ENCODE measurements around the gene LAX1.
"Not testable (repeated sequence)": the region's sequence is repeated elsewhere in the genome, so short reads cannot be mapped to it uniquely, and the experiment has no call there.

The LAX1 gene

DNA sequence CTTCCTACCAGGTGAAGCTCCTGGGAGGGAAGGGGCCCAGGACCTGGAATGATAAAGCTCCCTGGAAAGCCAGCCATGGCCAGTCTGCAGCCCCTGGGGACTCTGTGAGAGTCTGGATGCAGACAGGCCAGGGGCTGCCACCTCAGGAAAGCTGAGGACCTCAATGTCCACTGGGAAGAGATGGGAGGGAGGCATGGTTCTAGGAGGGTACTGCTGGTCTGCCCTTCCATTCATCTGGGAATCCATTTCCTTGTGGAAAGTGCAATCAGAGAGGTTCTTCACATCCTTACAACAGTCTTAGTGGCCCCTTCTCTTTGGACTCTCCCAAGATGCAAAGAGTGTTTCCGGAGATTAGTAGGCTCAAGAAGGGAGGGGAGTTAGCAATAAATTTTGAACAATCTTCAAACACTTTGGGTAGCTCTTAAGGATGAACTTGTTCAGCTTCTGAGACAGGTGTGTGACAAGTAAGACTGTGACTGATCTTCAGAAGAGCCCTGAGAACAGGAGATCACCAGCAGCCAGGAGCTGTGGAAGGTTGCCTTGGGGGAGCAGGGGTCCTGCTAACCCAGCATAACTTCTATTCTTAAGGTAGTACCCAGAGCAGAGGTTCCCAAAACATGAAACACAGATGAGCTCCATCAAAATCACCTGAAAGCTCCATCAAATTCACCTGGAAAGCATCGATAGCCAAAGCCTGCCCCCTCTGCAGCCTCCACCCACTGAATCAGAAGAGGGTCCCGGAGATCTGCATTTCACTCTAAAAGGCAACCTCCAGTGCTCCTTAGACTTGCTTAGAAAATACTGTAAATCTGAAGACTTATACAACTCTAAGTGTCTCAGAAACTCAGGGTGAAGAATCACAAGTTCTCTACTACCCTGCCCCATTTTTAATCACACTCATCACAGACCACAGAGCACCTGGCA lies 616 bp upstream of the LAX1 start:
- in situ Hi-C loops (cut with MboI; ENCODE audit: low sequenced_read_pairs) = no loop called here

DNA sequence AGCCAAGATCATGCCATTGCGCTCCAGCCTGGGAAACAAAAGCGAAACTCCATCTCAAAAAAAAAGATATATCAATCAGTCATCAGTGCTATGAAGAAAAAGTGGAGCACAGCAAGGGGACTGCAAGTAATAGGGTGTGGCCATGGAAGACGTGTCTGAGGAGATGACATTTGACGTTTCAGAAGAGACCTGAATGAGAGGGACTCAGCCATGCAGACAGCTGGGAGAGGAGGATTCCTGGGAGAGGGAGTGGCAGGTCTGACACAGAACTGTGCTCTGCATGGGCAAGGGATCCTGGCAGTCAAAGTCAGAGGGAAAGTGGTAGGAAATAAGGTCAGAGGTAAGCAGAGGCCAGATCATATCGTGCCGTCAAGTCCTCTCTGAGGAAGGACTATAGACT lies 3.3 kb downstream of the LAX1 start:
- in situ Hi-C loops (cut with MboI; ENCODE audit: low sequenced_read_pairs) = no loop called here

DNA sequence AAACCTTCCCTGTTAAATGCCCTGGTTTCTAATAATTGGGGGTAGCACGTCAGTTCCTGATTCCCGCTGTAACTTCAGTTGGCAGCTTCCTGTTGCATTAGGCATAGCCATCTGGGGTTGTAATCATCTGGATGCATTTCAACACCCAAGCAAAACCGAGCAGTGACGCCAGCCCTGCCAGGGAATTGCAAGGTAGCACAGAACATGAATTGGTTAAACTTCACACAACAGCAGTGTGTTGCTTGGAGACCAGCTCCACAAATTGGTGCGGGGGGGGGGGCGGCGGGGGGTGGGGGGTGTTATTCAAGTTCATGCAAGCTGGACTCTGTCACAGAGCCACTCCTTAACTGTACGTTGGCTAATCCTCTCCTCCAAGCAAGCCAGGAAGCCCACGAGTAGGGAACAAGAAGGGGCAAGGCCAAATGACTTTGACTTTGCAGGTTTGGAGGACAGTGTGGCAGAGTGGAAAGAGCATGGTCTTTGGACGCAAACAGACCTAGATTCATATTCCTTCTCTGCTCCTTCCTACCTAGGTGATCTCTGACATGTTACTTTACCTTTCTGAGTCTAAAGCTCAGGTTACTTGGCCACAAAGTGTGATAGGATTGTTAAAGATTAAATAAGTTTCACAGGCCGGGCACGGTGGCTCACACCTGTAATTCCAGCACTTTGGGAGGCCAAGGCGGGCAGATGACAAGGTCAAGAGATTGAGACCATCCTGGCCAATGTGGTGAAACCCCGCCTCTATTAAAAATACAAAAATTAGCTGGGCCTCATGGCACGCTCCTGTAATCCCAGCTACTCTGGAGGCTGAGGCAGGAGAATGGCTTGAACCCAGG lies 4.7 kb downstream of the LAX1 start:
- in situ Hi-C loops (cut with MboI; ENCODE audit: low sequenced_read_pairs) = no loop called here

DNA sequence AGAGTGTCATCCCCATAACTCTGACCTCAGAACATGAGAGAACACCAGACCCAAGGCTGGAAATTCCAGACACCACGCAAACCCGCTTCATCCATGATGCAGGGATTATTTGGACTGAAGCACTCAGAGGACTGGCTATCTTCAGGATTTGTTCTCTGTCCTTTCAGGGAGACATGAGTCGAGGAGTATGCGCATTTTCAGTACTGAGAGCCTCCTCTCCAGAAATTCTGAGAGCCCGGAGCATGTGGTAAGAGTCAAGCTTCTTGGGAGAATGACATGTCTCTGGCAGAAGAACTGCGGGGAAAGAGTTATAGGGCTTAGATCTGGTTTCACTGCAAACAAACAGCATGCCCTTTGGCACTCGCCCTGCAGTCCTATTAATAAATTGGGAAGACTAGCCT lies 6.9 kb downstream of the LAX1 start:
- in situ Hi-C loops (cut with MboI; ENCODE audit: low sequenced_read_pairs) = no loop called here

DNA sequence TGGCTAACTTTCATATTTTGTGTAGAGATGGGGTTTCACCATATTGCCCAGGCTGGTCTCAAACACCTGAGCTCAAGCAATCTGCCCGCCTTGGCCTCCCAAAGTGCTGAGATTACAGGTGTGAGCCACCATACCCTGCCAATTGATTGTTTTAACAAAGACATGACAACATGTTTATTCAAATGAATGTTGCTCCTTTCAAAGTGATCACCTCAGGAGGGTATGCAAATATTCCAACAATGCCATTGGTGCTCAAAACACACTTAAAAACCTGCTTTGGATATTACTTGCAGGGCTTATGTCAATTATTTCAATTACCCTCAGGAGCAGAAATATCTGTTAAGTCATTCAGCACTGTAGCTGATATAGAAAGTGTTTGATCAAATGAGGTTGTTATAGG lies 7.9 kb downstream of the LAX1 start:
- in situ Hi-C loops (cut with MboI; ENCODE audit: low sequenced_read_pairs) = no loop called here

DNA sequence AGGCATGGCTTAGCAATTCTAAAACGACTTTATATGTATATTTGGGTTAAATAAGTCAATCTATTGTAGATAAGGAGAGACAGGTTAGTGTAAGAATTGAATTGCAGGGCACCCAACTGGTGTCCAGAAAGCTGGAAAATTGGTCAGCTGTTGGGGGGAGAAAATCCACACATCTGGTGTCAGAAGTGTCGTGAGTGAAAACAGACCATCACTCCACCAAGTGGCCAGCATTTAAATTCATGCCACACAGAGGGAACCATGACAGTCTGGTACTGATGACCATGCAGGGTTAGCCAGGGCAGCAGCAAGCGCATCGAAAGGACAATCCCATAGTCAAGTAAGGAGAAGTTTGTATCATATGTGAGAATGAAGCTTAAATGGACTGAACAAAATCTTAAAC lies 11.7 kb downstream of the LAX1 start:
- in situ Hi-C loops (cut with MboI; ENCODE audit: low sequenced_read_pairs) = no loop called here

DNA sequence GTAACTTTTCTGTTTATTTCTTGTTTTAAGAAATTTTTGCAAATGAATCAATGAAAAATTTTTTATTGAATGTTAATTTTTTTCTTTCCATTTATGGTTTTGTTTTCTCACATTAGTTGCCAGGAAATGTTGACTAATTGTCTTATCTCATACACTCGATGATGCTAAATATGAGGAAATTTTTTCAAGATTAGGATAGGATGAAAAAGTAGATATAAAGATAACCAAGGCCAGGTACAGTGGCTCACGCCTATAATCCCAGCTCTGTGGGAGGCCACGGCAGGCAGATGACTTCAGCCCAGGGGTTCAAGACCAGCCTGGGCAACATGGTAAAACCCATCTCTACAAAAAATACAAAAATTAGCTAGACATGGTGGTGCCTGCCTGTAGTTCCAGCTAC lies 12.6 kb downstream of the LAX1 start:
- in situ Hi-C loops (cut with MboI; ENCODE audit: low sequenced_read_pairs) = no loop called here

DNA sequence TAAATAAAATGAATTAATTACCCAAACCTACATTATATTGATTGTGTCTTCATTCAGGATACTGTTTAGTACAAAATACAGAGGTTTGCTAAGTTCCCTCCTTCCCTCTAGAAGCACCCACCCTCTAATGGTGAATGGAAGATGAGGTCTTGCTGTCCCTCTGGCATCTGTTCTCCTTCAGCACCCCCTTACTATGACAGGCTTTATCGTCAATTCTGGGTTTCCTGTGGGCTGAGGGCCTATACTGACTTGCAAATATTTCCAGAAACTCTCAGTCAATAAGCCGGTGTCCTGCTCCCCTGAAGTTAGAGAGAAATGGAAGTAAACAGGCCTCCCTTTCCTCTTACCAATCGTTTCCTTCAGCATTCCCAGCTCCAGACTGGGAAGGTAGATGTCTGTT lies 13.2 kb downstream of the LAX1 start:
- in situ Hi-C loops (cut with MboI; ENCODE audit: low sequenced_read_pairs) = no loop called here

DNA sequence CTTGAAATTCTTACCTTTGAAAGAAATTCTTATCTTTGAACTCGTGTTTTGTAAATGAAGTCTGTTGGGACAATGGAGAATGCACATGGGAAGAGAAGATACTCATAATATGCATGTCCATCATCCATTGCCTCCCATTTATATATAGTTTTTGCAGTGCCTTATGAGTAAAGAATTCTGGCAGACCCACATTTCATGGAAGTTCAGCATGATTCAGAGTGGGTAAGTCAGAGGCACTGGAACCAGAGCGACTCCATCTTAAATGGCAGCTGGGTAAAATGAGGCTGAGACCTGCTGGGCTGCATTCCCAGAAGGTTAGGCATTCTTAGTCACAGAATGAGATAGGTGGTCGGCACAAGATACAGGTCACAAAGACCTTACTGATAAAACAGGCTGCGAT lies 13.8 kb downstream of the LAX1 start:
- in situ Hi-C loops (cut with MboI; ENCODE audit: low sequenced_read_pairs) = no loop called here

DNA sequence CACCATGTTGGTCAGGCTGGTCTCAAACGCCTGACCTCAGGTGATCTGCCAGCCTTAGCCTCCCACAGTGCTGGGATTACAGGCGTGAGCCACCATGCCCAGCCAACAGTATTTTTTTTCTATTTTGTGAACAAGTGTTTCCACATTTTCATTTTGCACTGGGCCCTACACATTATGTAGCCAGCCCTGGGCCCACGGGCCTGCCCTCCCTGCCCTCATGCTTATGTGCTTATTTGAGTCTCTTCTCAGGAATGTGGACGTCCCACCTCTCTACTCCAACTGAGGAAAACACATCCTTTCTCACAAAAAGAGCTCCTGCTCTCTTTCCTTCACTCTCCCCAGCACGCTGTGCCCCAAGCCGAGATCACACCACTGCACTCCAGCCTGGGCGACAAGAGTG lies 17.0 kb downstream of the LAX1 start:
- in situ Hi-C loops (cut with MboI; ENCODE audit: low sequenced_read_pairs) = no loop called here

DNA sequence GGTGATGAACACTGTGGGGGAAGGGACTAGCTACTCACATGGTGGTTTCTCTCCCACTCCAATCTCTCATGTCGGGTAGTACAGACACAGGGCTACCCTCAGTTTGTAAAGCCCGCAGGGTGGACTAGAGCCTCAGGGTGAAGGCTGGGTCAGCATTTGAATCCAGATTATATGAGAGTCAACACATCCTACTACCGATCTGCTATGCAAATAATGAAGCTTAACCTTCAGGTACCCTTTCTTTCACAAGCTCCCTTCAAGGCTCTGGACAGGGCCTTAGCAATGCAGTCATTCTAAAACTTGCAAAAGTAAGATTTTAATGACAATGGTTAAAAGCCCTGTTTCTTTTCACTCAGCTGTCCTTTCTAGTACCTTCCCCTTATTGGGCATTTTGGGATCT lies 25.0 kb downstream of the LAX1 start:
- in situ Hi-C loops (cut with MboI; ENCODE audit: low sequenced_read_pairs) = no loop called here

DNA sequence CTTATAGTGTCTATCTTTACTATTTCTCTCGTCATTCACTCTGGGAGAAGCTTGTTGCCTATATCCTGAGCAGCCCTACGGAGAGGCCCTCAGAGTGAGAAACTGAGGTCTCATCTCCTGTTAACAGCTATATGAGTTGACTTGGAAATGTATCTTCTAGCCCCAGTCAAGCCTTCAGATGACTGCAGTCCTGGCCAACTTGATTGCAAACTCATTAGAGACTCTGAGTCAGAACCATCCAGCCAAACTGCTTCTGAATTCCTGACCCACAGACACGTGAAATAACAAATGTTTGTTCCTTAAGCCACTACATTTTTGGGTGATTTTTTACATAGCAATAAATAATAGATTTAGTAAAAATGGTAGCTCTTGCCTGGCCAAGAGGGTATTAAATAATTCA lies 26.5 kb downstream of the LAX1 start:
- in situ Hi-C loops (cut with MboI; ENCODE audit: low sequenced_read_pairs) = no loop called here

DNA sequence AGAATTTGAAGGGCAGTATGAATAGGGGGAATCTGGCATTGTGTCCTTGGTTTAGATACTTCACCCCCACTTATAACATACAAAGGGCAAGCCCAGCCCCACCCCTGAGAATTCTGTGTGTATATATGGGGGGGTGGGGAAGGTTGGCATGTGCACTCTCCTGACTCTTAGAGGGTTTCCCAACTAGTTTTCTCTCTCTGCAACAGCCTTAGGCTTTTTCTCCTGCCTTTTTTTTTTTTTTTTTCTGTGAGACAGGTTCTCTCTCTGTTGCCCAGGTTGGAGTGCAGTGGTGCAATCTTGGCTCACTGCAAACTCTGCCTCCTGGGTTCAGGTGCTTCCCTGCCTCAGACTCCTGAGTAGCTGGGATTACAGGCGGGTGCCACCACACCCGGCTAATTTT lies 27.5 kb downstream of the LAX1 start:
- in situ Hi-C loops (cut with MboI; ENCODE audit: low sequenced_read_pairs) = no loop called here

DNA sequence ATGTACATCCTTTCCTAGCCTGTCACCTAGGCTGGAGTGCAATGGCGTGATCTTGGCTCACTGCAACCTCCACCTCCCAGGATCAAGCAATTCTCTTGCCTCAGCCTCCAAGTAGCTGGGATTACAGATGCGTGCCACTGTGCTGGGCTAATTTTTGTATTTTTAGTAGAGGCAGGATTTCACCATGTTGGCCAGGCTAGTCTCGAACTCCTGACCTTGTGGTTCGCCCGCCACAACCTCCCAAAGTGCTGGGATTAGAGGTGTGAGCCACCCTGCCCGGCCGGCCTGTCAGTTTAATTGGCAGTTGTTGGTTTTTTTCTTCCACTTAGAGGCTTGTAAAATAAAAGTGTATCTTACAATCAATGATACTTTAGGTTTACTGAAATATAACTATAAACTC lies 28.6 kb downstream of the LAX1 start:
- in situ Hi-C loops (cut with MboI; ENCODE audit: low sequenced_read_pairs) = not testable (repeated sequence)

DNA sequence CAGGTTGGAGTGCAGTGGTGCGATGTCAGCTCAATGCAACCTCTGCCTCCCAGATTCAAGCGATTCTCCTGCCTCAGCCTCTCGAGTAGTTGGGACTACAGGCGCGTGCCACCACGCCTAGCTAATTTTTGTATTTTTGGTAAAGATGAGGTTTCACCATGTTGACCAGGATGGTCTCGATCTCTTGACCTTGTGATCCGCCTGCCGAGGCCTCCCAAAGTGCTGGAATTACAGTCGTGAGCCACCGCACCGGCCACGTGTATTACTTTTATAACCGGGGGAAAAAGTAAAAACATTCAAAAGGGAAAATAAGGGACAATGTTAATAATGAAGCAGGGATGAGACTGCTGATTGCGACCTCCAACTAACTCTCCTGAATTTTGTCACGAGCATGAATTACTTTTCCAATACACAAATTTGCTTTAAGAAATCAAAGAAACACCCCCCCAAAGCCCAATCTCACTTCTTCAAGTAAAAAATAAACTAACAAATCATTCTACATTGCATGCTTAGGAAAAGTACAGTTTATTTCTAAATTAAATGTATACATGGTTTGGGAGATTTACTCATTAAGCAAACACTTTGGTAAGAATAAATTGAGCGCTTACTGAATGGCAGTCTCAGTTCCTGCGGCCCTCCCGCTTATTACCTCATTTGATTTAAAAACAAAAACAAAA lies 29.9 kb downstream of the LAX1 start:
- in situ Hi-C loops (cut with MboI; ENCODE audit: low sequenced_read_pairs) = no loop called here

DNA sequence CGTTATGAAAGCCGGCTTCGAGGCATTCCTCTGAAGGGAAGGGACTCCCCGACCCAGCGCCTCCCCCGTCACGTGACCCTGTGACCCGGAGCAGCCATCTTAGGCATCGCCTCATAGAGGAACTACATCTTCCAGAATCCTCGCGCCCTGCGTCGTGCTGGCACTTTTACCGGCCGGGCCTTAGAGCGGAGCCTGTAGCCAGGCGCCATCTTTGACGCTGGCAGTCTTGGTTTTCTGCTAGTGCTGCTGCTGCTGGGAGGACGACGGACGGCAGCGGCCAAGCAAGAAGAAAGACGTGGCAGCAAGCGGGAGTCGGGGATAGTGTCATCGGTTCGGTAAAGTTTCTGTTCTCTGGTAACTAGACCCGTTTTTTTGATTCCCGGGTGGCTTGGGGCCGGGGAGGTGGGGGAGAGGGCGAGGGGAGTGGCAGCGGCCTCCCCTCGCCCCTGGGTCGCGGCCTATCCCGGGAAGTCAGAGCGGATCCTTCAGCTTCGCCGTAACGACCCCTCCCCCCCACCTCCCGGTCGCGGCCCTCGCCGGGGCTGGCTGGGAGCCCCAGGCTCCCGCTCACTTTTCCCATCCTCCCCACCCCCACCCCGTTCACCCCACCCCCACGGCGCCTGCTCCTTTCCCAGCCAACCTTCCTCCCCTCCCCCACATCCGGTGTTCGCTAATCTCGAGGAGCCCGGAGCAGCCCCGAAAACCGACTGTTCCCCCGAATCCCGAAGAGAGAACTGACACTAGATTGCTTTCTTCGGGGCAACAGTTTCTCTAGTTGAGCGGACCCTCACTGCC lies 30.7 kb downstream of the LAX1 start, which contains the start of the genes ZBED6 and ZC3H11A:
TSS of gene ZBED6 (plus strand) at position 183 of the 795 bp plus-strand sequence. CDS start 1,900 bp downstream, outside the sequence.
TSS of gene ZC3H11A (plus strand) at position 183 of the 795 bp plus-strand sequence. CDS start 21,448 bp downstream, outside the sequence.
- in situ Hi-C loops (cut with MboI; ENCODE audit: low sequenced_read_pairs) = no loop called here

DNA sequence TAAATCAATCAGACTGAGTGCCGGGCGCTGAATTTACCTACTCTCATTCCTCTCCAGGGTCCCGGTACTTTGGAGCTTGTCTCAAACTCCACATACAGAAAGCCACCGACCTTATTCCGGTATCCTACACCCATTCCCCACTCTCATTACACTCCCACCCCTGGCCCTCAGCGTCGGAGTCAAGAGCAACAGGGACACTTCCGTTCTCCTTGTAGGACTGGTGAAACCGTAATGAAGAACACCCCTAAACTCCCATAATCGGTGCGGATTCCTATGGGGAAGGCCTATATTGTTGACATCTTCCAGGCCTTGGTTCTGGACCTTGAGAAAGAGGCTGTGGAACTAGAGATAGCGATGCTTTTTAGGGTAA lies 31.2 kb downstream of the LAX1 start:
- in situ Hi-C loops (cut with MboI; ENCODE audit: low sequenced_read_pairs) = no loop called here

DNA sequence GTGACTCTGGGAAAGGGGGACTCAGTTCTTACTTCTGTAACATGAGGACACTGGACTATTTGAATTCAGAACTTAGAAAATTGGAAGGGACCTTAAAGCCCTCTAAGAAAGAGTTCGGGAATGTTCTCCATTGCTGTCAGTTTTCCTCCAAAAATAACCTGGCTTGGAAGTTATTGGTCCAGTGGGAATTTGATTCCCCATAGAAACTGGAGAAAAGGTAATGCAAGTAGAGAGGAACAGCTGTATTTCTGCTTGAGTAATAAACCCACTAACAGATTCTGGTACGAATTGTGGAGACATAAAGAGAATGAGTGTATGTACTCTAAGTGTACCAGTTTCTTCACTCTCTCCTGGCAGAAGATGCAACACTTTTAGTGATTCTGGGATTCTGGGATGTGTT lies 32.2 kb downstream of the LAX1 start:
- in situ Hi-C loops (cut with MboI; ENCODE audit: low sequenced_read_pairs) = no loop called here

DNA sequence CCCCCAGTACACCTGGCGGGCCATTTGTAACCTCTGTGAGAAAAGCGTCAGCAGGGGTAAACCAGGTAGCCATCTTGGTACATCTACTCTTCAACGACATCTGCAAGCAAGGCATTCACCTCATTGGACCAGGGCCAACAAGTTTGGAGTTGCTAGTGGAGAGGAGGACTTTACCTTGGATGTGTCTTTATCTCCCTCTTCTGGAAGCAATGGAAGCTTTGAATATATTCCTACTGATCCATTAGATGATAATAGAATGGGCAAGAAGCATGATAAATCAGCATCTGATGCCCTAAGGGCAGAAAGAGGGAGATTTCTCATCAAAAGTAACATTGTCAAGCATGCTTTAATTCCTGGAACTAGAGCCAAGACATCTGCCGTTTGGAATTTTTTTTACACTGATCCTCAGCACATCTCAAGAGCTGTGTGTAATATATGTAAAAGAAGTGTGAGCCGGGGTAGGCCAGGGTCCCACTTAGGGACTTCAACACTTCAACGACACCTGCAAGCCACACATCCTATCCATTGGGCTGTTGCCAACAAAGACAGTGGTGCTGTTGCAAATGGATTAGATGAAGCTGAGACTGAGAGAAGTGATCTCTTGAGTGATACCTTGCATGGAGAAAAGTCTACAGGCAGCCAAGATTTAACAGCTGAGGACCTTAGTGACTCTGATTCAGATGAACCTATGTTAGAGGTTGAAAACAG lies 33.1 kb downstream of the LAX1 start:
- in situ Hi-C loops (cut with MboI; ENCODE audit: low sequenced_read_pairs) = no loop called here

DNA sequence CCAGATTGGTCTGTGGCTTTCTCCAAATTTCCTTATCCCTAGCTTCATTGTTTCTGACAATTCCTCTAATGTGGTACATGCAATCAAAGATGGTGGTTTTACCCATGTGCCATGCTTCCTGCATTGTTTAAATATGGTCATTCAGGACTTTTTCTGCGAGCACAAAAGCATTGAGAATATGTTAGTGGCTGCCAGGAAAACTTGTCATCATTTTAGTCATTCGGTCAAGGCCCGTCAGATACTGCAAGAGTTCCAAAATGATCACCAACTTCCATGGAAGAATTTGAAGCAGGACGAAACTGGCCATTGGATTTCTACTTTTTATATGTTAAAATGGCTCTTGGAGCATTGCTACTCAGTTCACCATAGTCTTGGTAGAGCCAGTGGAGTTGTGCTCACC lies 34.2 kb downstream of the LAX1 start:
- in situ Hi-C loops (cut with MboI; ENCODE audit: low sequenced_read_pairs) = no loop called here

All from HL-60/S4 treated with phorbol 12-myristate 13-acetate at 8.2 ng/mL for 4 days and 3 days (cell line).